Activated naive CD4-positive, alpha-beta T cell treated with Interleukin-2 at 50 U/mL for 16 hours (primary cell): ENCODE results near the gene MLKL.
"Not testable (repeated sequence)": the region's sequence is repeated elsewhere in the genome, so short reads cannot be mapped to it uniquely, and the experiment has no call there.

ENCODE experiments used
- DNase-seq: peaks from one replicate; pipeline ENCODE4 v3.0.0-alpha.2; 2020

MLKL gene

GRCh38 chr16:74731853-74732477 is 31.3 kb upstream of the MLKL start:
- no peak for DNase-seq

- DNase-seq: no peak
Measured at GRCh38 chr16:74729783-74730683, 29.4 kb upstream of the MLKL start.

- DNase-seq: no peak
Measured at GRCh38 chr16:74727903-74728302, 27.2 kb upstream of the MLKL start.

- DNase-seq: no peak
Measured at GRCh38 chr16:74726716-74727115, 26.1 kb upstream of the MLKL start.

GRCh38 chr16:74725651-74726455 is 25.2 kb upstream of the MLKL start:
- DNase-seq: no peak

GRCh38 chr16:74724820-74725549 is 24.3 kb upstream of the MLKL start:
- DNase-seq: no peak

GRCh38 chr16:74723256-74723655 is 22.6 kb upstream of the MLKL start:
- DNase-seq: no peak

- not testable (repeated sequence) for DNase-seq
Measured at GRCh38 chr16:74722156-74722555, 21.5 kb upstream of the MLKL start.

GRCh38 chr16:74721716-74722115 is 21.1 kb upstream of the MLKL start:
- no peak for DNase-seq

- no peak for DNase-seq
Measured at GRCh38 chr16:74720579-74720978, 19.9 kb upstream of the MLKL start.

GRCh38 chr16:74718741-74719610 is 18.3 kb upstream of the MLKL start:
- no peak for DNase-seq

GRCh38 chr16:74718140-74718539 is 17.5 kb upstream of the MLKL start:
- no peak for DNase-seq

GRCh38 chr16:74717367-74717766 is 16.7 kb upstream of the MLKL start:
- no peak for DNase-seq

GRCh38 chr16:74716355-74716754 is 15.7 kb upstream of the MLKL start:
- DNase-seq: no peak

- no peak for DNase-seq
Measured at GRCh38 chr16:74713876-74714275, 13.2 kb upstream of the MLKL start.

- DNase-seq: no peak
Measured at GRCh38 chr16:74713325-74713724, 12.7 kb upstream of the MLKL start.

- no peak for DNase-seq
Measured at GRCh38 chr16:74711938-74712337, 11.3 kb upstream of the MLKL start.

- DNase-seq: no peak
Measured at GRCh38 chr16:74710401-74710800, 9.7 kb upstream of the MLKL start.

GRCh38 chr16:74709441-74709877 is 8.8 kb upstream of the MLKL start:
- peak; percentile 84 for DNase-seq

- peak; percentile 30 for DNase-seq
Measured at GRCh38 chr16:74700116-74700437, 585 bp downstream of the MLKL start.

GRCh38 chr16:74699666-74700065 is 996 bp downstream of the MLKL start:
- no peak for DNase-seq

- DNase-seq: no peak
Measured at GRCh38 chr16:74698222-74698621, 2.4 kb downstream of the MLKL start.
